B cell (primary cell): ENCODE results near the gene PDE11A. TPM values are rescaled to one million over a fixed set of nuclear protein-coding genes. Genes with fewer than 3 reads are reported as not detected.

Experiments
- ATAC-seq: fragments of 200-7000 bp; cut with Tn5 transposase; one replicate; pipeline ENCODE4 v1.10.0; 2021; ENCODE audit warnings: low read depth, mild to moderate bottlenecking, moderate number of reproducible peaks, moderate library complexity
- CTCF ChIA-PET: fragments of 350-600 bp; sonication (Branson Sonifier 250); formaldehyde crosslinking; loops from one replicate; lab custom pipeline; 2021; ENCODE audit warnings: antibody characterized with exemption, inconsistent platforms; lab: Charles Lee
- POLR2A ChIA-PET: fragments of 350-600 bp; sonication (Branson Sonifier 250); formaldehyde crosslinking; loops from one replicate; lab custom pipeline; 2021; ENCODE audit warnings: antibody characterized with exemption; lab: Charles Lee
- DNase-seq: peaks from one replicate; pipeline ENCODE4 v3.0.0; 2013
- H2AFZ ChIP-seq: 2 replicates; pipeline ENCODE4 v1.6.1; 2012; ENCODE audit warnings: mild to moderate bottlenecking, low read depth, low read length; ENCODE audit not compliant: insufficient read depth, poor library complexity, severe bottlenecking
- H3K27ac ChIP-seq, 2 donors: 1 replicate in 1 of 2; 2 replicates in 1 of 2; pipeline ENCODE4 v1.5.1; 2012 to 2013; ENCODE audit warnings: low read length in 2 of 2, mild to moderate bottlenecking in 2 of 2, moderate library complexity in 1 of 2
- H3K27me3 ChIP-seq, 4 experiments: fragments of 200-600 bp in 1 of 4; sonication (generic) in 1 of 4; replicated peaks in 1 of 4; 1 replicate in 2 of 4; 2 replicates in 2 of 4; pipeline versions ENCODE4 v1.6.1 to v1.7.0; 2013 to 2016; ENCODE audit warnings: low read length in 3 of 4, mild to moderate bottlenecking in 2 of 4, mixed read lengths in 1 of 4, moderate library complexity in 1 of 4; ENCODE audit not compliant: insufficient read depth in 4 of 4, control insufficient read depth in 3 of 4; ENCODE audit errors: control extremely low read depth in 1 of 4
- H3K36me3 ChIP-seq, 2 experiments: replicated peaks in 1 of 2; 1 replicate in 1 of 2; 2 replicates in 1 of 2; pipeline versions ENCODE4 v1.6.1 to v1.7.1; 2013; ENCODE audit warnings: low read length in 1 of 2; ENCODE audit not compliant: insufficient read depth in 2 of 2, control insufficient read depth in 1 of 2; ENCODE audit errors: control extremely low read depth in 1 of 2, extremely low read depth in 1 of 2
- H3K4me1 ChIP-seq, 2 donors: fragments of 200-600 bp in 1 of 2; sonication (generic) in 1 of 2; 1 replicate in 1 of 2; 2 replicates in 1 of 2; pipeline versions ENCODE4 v1.5.1 to v1.6.1; 2013 to 2017; ENCODE audit warnings: low read length in 2 of 2; ENCODE audit not compliant: control insufficient read depth in 2 of 2, insufficient read depth in 2 of 2
- H3K4me2 ChIP-seq: replicated peaks from 2 replicates; pipeline ENCODE3; 2012; ENCODE audit warnings: mild to moderate bottlenecking, low read depth, low read length; ENCODE audit not compliant: poor library complexity, severe bottlenecking
- H3K4me3 ChIP-seq, 5 experiments: fragments of 200-600 bp in 1 of 5; sonication (generic) in 1 of 5; 1 replicate in 3 of 5; 2 replicates in 2 of 5; pipeline versions ENCODE4 v1.5.1 to v1.7.0; 2011 to 2016; ENCODE audit warnings: low read length in 4 of 5, mild to moderate bottlenecking in 4 of 5, low read depth in 2 of 5, control low read depth in 1 of 5, moderate library complexity in 1 of 5; ENCODE audit not compliant: insufficient read depth in 1 of 5; ENCODE audit errors: control extremely low read depth in 1 of 5, extremely low read depth in 1 of 5
- H3K79me2 ChIP-seq: fragments of 200-600 bp; sonication (generic); one replicate; pipeline ENCODE4 v1.6.0; 2016; ENCODE audit warnings: low read length; ENCODE audit not compliant: control insufficient read depth, insufficient read depth
- H3K9ac ChIP-seq: fragments of 200-600 bp; sonication (generic); 2 replicates; pipeline ENCODE4 v1.6.1; 2017; ENCODE audit warnings: mild to moderate bottlenecking, low read length, moderate library complexity
- H3K9me3 ChIP-seq, 3 donors: one replicate each; pipeline versions ENCODE4 v1.6.1 to v1.7.1; 2013; ENCODE audit warnings: low read length in 2 of 3; ENCODE audit not compliant: control insufficient read depth in 2 of 3, insufficient read depth in 1 of 3; ENCODE audit errors: control extremely low read depth in 1 of 3
- H4K20me1 ChIP-seq: 2 replicates; pipeline ENCODE4 v1.6.0; 2012; ENCODE audit warnings: mild to moderate bottlenecking, low read length; ENCODE audit not compliant: insufficient read depth, control insufficient read depth, poor library complexity, severe bottlenecking
- H3K27ac Mint-ChIP-seq: one replicate; pipeline ENCODE4 v1.8.0; 2021; ENCODE audit warnings: mixed read lengths
- H3K27me3 Mint-ChIP-seq: one replicate; pipeline ENCODE4 v1.8.0; 2021; ENCODE audit warnings: mixed read lengths
- H3K4me1 Mint-ChIP-seq: one replicate; pipeline ENCODE4 v1.8.0; 2021; ENCODE audit warnings: mixed read lengths
- H3K4me3 Mint-ChIP-seq: one replicate; pipeline ENCODE4 v1.8.0; 2021; ENCODE audit warnings: mixed read lengths
- H3K9me3 Mint-ChIP-seq: one replicate; pipeline ENCODE4 v1.8.0; 2022; ENCODE audit warnings: mixed read lengths; ENCODE audit not compliant: insufficient read depth
- CTCF ChIP-seq: fragments of 200-600 bp; IDR thresholded peaks from one replicate; pipeline ENCODE4 v1.8.0; 2022; ENCODE audit warnings: antibody characterized with exemption, mild to moderate bottlenecking
- EZH2 ChIP-seq: IDR thresholded peaks from 2 replicates; pipeline ENCODE4 v1.6.1; 2012; ENCODE audit warnings: borderline replicate concordance, low read depth, mild to moderate bottlenecking, moderate library complexity, low read length; ENCODE audit not compliant: insufficient read depth, poor library complexity, severe bottlenecking
- WGBS: methylation state at CpG from one replicate; pipeline ENCODE4 v1.1.5; 2013; ENCODE audit warnings: missing lambda C conversion rate; ENCODE audit not compliant: insufficient coverage; 5-methylcytosine and 5-hydroxymethylcytosine counted together
- intact Hi-C: fragments of 100-400 bp; cut with micrococcal nuclease; formaldehyde crosslinking; loops from one replicate; pipeline ENCODE4 v1.10.0; 2022
- polyA plus RNA-seq: library from polyadenylated mRNA; depleted of rRNA; stranded (reverse); fragments of >200 nt; gene quantifications from 2 replicates; pipeline ENCODE4 v1.2.3, GENCODE V29; 2012
- total RNA-seq, 2 donors: library from RNA; stranded (reverse); fragments of 120-200 nt in 1 of 2; gene quantifications; 1 replicate in 1 of 2; 2 replicates in 1 of 2; pipeline versions ENCODE4 v1.2.3 to v1.2.4, GENCODE V29; 2013 to 2022

The PDE11A gene
- total and polyA plus RNA-seq, 2 donors (not counting 1 experiment from before 2014, with no cell fraction given): 0.25 TPM; not detected in 1

GRCh38 chr2:177747384-177747783, 325.2 kb downstream of the PDE11A start:
- no peak overlapping the region for H2AFZ ChIP-seq
- TF ChIP-seq EZH2 (no peak), CTCF (no peak)
- Mint-ChIP-seq H3K4me1 (no peaks in the 10 kb centered on the region), H3K27ac (no peak overlapping the region), H3K4me3 (no peak overlapping the region), H3K27me3 (peaks cover 11% of the 10 kb centered on the region), H3K9me3 (no peaks in the 10 kb centered on the region)
- H3K79me2 ChIP-seq: no peaks in the 10 kb centered on the region
- 94% methylated on average over 3 of the region's 4 CpGs for WGBS
- H3K27ac ChIP-seq: no peak overlapping the region
- no peak for ATAC-seq
- CTCF ChIA-PET: interaction anchor here (1.1 kb wide), 1 partner anchor 258 kb away, joined by 3 read pairs; no protein-coding TSS in a partner anchor
- H3K4me3 ChIP-seq: no peak overlapping the region
- no peaks in the 10 kb centered on the region for H4K20me1 ChIP-seq
- DNase-seq: no peak
- POLR2A ChIA-PET: no interaction called here
- H3K4me1 ChIP-seq: no peaks in the 10 kb centered on the region
- H3K36me3 ChIP-seq: no peaks in the 10 kb centered on the region
- H3K27me3 ChIP-seq: no peaks in the 10 kb centered on the region
- intact Hi-C loops: no loop called here
- no peak overlapping the region for H3K4me2 ChIP-seq
- H3K9ac ChIP-seq: no peak overlapping the region
- no peaks in the 10 kb centered on the region for H3K9me3 ChIP-seq

GRCh38 chr2:177746358-177746757, 326.2 kb downstream of the PDE11A start:
- no peak overlapping the region for H2AFZ ChIP-seq
- POLR2A ChIA-PET: no interaction called here
- H3K36me3 ChIP-seq: no peaks in the 10 kb centered on the region
- no CpG with 5 or more reads among the region's 2 CpGs for WGBS
- ATAC-seq: no peak
- no peak overlapping the region for H3K4me3 Mint-ChIP-seq
- intact Hi-C loops: no loop called here
- no peaks in the 10 kb centered on the region for H3K4me1 ChIP-seq
- H3K27me3 Mint-ChIP-seq: peaks cover 11% of the 10 kb centered on the region
- no peak overlapping the region for H3K27ac Mint-ChIP-seq
- no peak overlapping the region for H3K9ac ChIP-seq
- no peaks in the 10 kb centered on the region for H3K27me3 ChIP-seq
- H3K27ac ChIP-seq: no peak overlapping the region
- H3K4me3 ChIP-seq: no peak overlapping the region
- no peak overlapping the region for H3K4me2 ChIP-seq
- H4K20me1 ChIP-seq: no peaks in the 10 kb centered on the region
- no peaks in the 10 kb centered on the region for H3K79me2 ChIP-seq
- TF ChIP-seq EZH2 (no peak), CTCF (no peak)
- CTCF ChIA-PET: interaction anchor here (0.9 kb wide), 1 partner anchor 581 kb away, joined by 3 read pairs; no protein-coding TSS in a partner anchor
- no peaks in the 10 kb centered on the region for H3K9me3 Mint-ChIP-seq
- no peaks in the 10 kb centered on the region for H3K9me3 ChIP-seq
- DNase-seq: no peak
- H3K4me1 Mint-ChIP-seq: no peaks in the 10 kb centered on the region
